CD14-positive monocyte (primary cell): ENCODE data around the gene SH3PXD2A. TPM values are rescaled to one million over a fixed set of nuclear protein-coding genes. Genes with fewer than 3 reads are reported as not detected.

ENCODE experiments used
- DNase-seq, 3 donors: peaks; one replicate each; pipeline ENCODE4 v3.0.0-alpha.2; 2011 to 2022
- H2AFZ ChIP-seq: 2 replicates; pipeline ENCODE4 v1.6.0; 2012; ENCODE audit warnings: mild to moderate bottlenecking, low read depth, low read length, inconsistent platforms; ENCODE audit not compliant: insufficient read depth, poor library complexity, severe bottlenecking
- H3K27ac ChIP-seq, 2 donors: 1 replicate in 1 of 2; 2 replicates in 1 of 2; pipeline ENCODE4 v1.5.1; 2012 to 2013; ENCODE audit warnings: low read length in 2 of 2, control low read depth in 1 of 2, inconsistent platforms in 1 of 2, low read depth in 1 of 2, mild to moderate bottlenecking in 1 of 2
- H3K27me3 ChIP-seq, 2 donors: one replicate each; pipeline versions ENCODE4 v1.6.0 to v1.6.1; 2011 to 2013; ENCODE audit warnings: low read length in 2 of 2; ENCODE audit not compliant: control insufficient read depth in 2 of 2, insufficient read depth in 2 of 2
- H3K36me3 ChIP-seq, 2 donors: replicated peaks in 1 of 2; 1 replicate in 1 of 2; 2 replicates in 1 of 2; pipeline versions ENCODE4 v1.5.1 to v1.6.1; 2012 to 2013; ENCODE audit warnings: low read length in 2 of 2, control low read depth in 1 of 2, inconsistent platforms in 1 of 2, mild to moderate bottlenecking in 1 of 2; ENCODE audit not compliant: insufficient read depth in 2 of 2, control insufficient read depth in 1 of 2
- H3K4me1 ChIP-seq, 2 donors: 1 replicate in 1 of 2; 2 replicates in 1 of 2; pipeline versions ENCODE4 v1.5.1 to v1.6.1; 2012 to 2013; ENCODE audit warnings: low read length in 2 of 2, control low read depth in 1 of 2, inconsistent platforms in 1 of 2, mild to moderate bottlenecking in 1 of 2, moderate library complexity in 1 of 2; ENCODE audit not compliant: insufficient read depth in 2 of 2, control insufficient read depth in 1 of 2
- H3K4me2 ChIP-seq: replicated peaks from 2 replicates; pipeline ENCODE3; 2012; ENCODE audit warnings: low read length, moderate library complexity, mild to moderate bottlenecking; ENCODE audit not compliant: poor library complexity, severe bottlenecking; ENCODE audit errors: extremely low read depth
- H3K4me3 ChIP-seq, 3 experiments: fragments of 200-600 bp in 1 of 3; sonication (generic) in 1 of 3; replicated peaks in 1 of 3; 1 replicate in 2 of 3; 2 replicates in 1 of 3; pipeline ENCODE4 v1.5.1; 2011 to 2013; ENCODE audit warnings: low read length in 3 of 3, mild to moderate bottlenecking in 3 of 3, control low read depth in 2 of 3, low read depth in 2 of 3, inconsistent platforms in 1 of 3, moderate library complexity in 1 of 3
- H3K79me2 ChIP-seq: 2 replicates; pipeline ENCODE4 v1.6.0; 2012; ENCODE audit warnings: mild to moderate bottlenecking, control low read depth, inconsistent platforms, low read length, moderate library complexity; ENCODE audit not compliant: insufficient read depth
- H3K9ac ChIP-seq: 2 replicates; pipeline ENCODE4 v1.6.0; 2017; ENCODE audit warnings: low read length, mild to moderate bottlenecking; ENCODE audit not compliant: insufficient read depth, poor library complexity, severe bottlenecking
- H3K9me3 ChIP-seq, 2 donors: replicated peaks in 1 of 2; 1 replicate in 1 of 2; 2 replicates in 1 of 2; pipeline versions ENCODE4 v1.5.1 to v1.6.1; 2012 to 2013; ENCODE audit warnings: low read length in 2 of 2, control low read depth in 1 of 2; ENCODE audit not compliant: control insufficient read depth in 1 of 2, insufficient read depth in 1 of 2
- H4K20me1 ChIP-seq: 2 replicates; pipeline ENCODE4 v1.6.0; 2012; ENCODE audit warnings: mild to moderate bottlenecking, low read length, control low read depth, moderate library complexity; ENCODE audit not compliant: insufficient read depth
- H3K27ac Mint-ChIP-seq, 7 donors: one replicate each; pipeline ENCODE4 v1.8.0; 2020; ENCODE audit warnings: mild to moderate bottlenecking in 7 of 7, mixed read lengths in 7 of 7, moderate library complexity in 6 of 7, inconsistent platforms in 2 of 7
- H3K27me3 Mint-ChIP-seq, 3 donors: one replicate each; pipeline ENCODE4 v1.8.0; 2021 to 2022; ENCODE audit warnings: low read depth in 3 of 3, mild to moderate bottlenecking in 3 of 3, mixed read lengths in 3 of 3, moderate library complexity in 3 of 3, inconsistent platforms in 1 of 3
- H3K36me3 Mint-ChIP-seq, 2 donors: one replicate each; pipeline ENCODE4 v1.8.0; 2020; ENCODE audit warnings: mixed read lengths in 2 of 2, inconsistent platforms in 1 of 2, mild to moderate bottlenecking in 1 of 2
- H3K4me1 Mint-ChIP-seq: one replicate; pipeline ENCODE4 v1.8.0; 2020; ENCODE audit warnings: mild to moderate bottlenecking, mixed read lengths
- H3K4me3 Mint-ChIP-seq, 2 donors: one replicate each; pipeline ENCODE4 v1.8.0; 2020; ENCODE audit warnings: mild to moderate bottlenecking in 2 of 2, mixed read lengths in 2 of 2, moderate library complexity in 1 of 2
- H3K9me3 Mint-ChIP-seq, 7 donors: one replicate each; pipeline ENCODE4 v1.8.0; 2020 to 2022; ENCODE audit warnings: mixed read lengths in 7 of 7, mild to moderate bottlenecking in 6 of 7, moderate library complexity in 6 of 7, inconsistent platforms in 2 of 7
- WGBS: methylation state at CpG from one replicate; pipeline ENCODE4 v1.1.5; 2013; ENCODE audit warnings: missing lambda C conversion rate; ENCODE audit not compliant: insufficient coverage; 5-methylcytosine and 5-hydroxymethylcytosine counted together
- intact Hi-C, 2 donors: fragments of 100-400 bp; cut with micrococcal nuclease; formaldehyde crosslinking; loops; one replicate each; pipeline versions ENCODE4 v1.15.0 to v1.15.1; 2023
- polyA plus RNA-seq, 3 donors: library from polyadenylated mRNA; depleted of rRNA in 1 of 3; unstranded in 2 of 3; stranded (reverse) in 1 of 3; fragments of 300-500 nt in 2 of 3; fragments of >200 nt in 1 of 3; fragmentation: Illumina TruSeq in 2 of 3; gene quantifications; 1 replicate in 2 of 3; 2 replicates in 1 of 3; pipeline ENCODE4 v1.2.3, GENCODE V29; 2012 to 2021
- TF ChIP-seq, protein P1 (sequence below): fragments of 200-600 bp; IDR thresholded peaks from one replicate; pipeline ENCODE4 v1.8.0; 2022; ENCODE audit warnings: antibody characterized with exemption, mild to moderate bottlenecking

The SH3PXD2A gene
- polyA plus RNA-seq, 3 donors: 0.01 to 0.76 (median 0.05) TPM

DNA sequence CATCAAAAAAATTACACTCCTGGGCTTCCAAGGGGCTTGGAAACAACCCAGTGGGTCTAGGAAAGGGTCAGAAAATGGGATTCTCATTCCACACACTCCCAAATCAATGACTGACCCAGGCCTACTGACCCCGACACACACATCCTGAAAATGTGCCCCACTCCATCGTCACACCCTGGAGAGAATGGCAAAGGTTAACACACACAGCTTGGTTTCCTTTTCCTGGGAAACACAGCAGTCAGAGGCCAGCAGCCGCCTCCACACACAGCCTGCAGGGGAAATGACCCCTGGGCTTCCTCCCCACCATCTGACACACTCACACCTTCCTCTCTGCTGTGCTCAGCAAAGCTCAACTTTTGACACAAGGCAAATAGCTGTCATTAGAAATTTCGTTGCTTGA is 42.9 kb downstream of the SH3PXD2A start:
- no peak overlapping the region for H3K4me3 ChIP-seq
- no peaks in the 10 kb centered on the region for H3K9me3 ChIP-seq
- H3K36me3 ChIP-seq: no peaks in the 10 kb centered on the region
- intact Hi-C loops: no loop called here
- H3K79me2 ChIP-seq: no peaks in the 10 kb centered on the region
- DNase-seq: no peak
- H3K4me1 ChIP-seq: no peaks in the 10 kb centered on the region
- Mint-ChIP-seq H3K9me3 (no peaks in the 10 kb centered on the region), H3K4me1 (no peaks in the 10 kb centered on the region), H3K36me3 (no peaks in the 10 kb centered on the region), H3K27me3 (peaks cover 0 to 3% (median 2%) of the 10 kb centered on the region in 3 donors), H3K4me3 (no peak overlapping the region), H3K27ac (peak overlapping the region in 1 of 7 donors; percentile 57)
- TF ChIP-seq, protein P1, sequence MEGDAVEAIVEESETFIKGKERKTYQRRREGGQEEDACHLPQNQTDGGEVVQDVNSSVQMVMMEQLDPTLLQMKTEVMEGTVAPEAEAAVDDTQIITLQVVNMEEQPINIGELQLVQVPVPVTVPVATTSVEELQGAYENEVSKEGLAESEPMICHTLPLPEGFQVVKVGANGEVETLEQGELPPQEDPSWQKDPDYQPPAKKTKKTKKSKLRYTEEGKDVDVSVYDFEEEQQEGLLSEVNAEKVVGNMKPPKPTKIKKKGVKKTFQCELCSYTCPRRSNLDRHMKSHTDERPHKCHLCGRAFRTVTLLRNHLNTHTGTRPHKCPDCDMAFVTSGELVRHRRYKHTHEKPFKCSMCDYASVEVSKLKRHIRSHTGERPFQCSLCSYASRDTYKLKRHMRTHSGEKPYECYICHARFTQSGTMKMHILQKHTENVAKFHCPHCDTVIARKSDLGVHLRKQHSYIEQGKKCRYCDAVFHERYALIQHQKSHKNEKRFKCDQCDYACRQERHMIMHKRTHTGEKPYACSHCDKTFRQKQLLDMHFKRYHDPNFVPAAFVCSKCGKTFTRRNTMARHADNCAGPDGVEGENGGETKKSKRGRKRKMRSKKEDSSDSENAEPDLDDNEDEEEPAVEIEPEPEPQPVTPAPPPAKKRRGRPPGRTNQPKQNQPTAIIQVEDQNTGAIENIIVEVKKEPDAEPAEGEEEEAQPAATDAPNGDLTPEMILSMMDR: no peak
- WGBS: 55% methylated on average over 2 of the region's 4 CpGs
- no peaks in the 10 kb centered on the region for H4K20me1 ChIP-seq
- H3K27me3 ChIP-seq: no peaks in the 10 kb centered on the region
- no peak overlapping the region for H3K27ac ChIP-seq
- no peak overlapping the region for H2AFZ ChIP-seq
- no peak overlapping the region for H3K9ac ChIP-seq
- no peak overlapping the region for H3K4me2 ChIP-seq

DNA sequence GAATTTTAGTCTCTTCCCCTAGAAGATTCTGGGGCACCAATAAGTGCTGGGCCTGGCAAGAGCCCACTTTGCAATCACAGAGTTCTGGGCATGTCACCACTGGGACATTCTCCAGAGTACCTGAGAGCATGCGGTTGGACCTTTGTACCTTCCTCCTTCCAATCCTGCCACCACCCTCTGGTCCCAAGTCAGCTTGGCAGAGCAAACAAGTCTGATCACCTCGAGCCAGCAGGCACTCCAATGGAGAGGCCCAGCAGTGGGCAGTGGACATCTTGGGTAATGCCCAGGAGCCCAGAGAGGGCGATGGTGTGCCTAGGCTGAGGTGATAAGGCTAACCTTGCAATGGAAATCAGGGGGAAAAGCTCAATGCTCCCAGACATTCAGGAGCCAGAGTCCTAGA is 43.4 kb downstream of the SH3PXD2A start:
- intact Hi-C loops: no loop called here
- H3K27me3 ChIP-seq: no peaks in the 10 kb centered on the region
- no peaks in the 10 kb centered on the region for H3K79me2 ChIP-seq
- H3K27me3 Mint-ChIP-seq: peaks cover 0 to 3% (median 2%) of the 10 kb centered on the region in 3 donors
- H3K36me3 ChIP-seq: no peaks in the 10 kb centered on the region
- H2AFZ ChIP-seq: no peak overlapping the region
- H3K9me3 ChIP-seq: no peaks in the 10 kb centered on the region
- H3K4me2 ChIP-seq: no peak overlapping the region
- no peaks in the 10 kb centered on the region for H3K4me1 ChIP-seq
- H3K27ac ChIP-seq: no peak overlapping the region
- H4K20me1 ChIP-seq: no peaks in the 10 kb centered on the region
- no peak overlapping the region for H3K9ac ChIP-seq
- no peaks in the 10 kb centered on the region for H3K4me1 Mint-ChIP-seq
- TF ChIP-seq, protein P1: no peak
- no peak overlapping the region for H3K27ac Mint-ChIP-seq
- no peaks in the 10 kb centered on the region for H3K36me3 Mint-ChIP-seq
- no peaks in the 10 kb centered on the region for H3K9me3 Mint-ChIP-seq
- no peak overlapping the region for H3K4me3 Mint-ChIP-seq
- WGBS: 95% methylated on average over 3 of the region's 3 CpGs
- no peak overlapping the region for H3K4me3 ChIP-seq
- no peak for DNase-seq
